GM18499 (cell line): ENCODE measurements around the gene PLD3.
"Not testable (repeated sequence)": the region's sequence is repeated elsewhere in the genome, so short reads cannot be mapped to it uniquely, and the experiment has no call there.

ENCODE experiments used
- ATAC-seq: cut with Tn5 transposase; IDR thresholded peaks from one replicate; pipeline ENCODE4 v1.9.1; 2021; ENCODE audit warnings: moderate number of reproducible peaks; ENCODE audit not compliant: insufficient read depth, unreplicated experiment

PLD3 gene

DNA sequence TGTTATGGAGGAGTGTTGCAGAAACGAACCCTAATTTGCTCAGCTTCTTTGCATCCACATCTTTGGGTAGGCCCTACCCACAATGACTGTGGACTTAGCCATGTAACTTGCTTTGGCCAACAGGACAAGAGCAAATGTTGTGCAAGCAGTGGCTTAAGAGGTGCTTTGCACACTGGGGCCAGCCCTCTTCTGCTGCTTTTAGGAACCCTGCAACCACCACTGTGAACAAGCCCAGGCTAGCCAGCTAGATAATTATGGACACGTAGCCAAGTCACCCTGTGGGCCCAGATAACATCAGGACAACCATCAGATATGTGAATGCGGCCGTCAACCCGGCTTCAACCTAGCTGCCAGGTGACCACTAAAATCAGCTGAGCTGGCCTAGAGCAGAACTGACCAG is 17.4 kb upstream of the PLD3 start:
- ATAC-seq = no peak

DNA sequence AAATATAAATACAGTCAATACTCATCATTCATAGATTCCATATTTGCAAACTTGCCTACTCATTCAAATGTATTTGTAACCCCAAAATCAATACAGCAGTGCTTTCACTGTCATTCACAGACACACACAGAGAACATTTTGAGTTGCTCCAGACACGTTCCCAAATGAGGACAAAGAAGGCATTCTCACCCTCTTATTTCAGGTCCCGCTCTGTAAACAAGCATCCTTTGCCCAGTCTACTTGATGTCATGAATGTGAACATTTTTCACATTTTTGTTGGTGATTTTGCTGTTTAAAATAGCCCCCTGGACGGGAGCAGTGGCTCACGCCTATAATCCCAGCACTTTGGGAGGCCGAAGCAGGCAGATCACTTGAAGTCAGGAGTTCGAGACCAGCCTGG is 15.8 kb upstream of the PLD3 start:
- no peak for ATAC-seq

DNA sequence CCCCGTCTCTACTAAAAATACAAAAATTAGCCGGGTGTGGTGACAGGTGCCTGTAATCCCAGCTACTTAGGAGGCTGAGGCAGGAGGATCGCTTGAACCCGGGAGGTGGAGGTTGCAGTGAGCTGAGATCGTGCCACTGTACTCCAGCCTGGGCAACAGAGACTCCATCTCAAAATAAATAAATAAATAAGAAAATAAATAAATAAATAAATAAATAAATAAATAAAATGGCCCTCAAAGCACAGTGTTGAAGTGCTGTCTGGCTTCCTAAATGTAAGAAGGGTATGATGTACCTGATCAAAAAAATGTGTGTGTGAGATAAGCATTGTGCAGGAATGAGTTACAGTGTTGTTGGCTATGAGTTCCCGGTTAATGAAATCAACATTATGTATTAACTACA is 15.4 kb upstream of the PLD3 start:
- not testable (repeated sequence) for ATAC-seq

DNA sequence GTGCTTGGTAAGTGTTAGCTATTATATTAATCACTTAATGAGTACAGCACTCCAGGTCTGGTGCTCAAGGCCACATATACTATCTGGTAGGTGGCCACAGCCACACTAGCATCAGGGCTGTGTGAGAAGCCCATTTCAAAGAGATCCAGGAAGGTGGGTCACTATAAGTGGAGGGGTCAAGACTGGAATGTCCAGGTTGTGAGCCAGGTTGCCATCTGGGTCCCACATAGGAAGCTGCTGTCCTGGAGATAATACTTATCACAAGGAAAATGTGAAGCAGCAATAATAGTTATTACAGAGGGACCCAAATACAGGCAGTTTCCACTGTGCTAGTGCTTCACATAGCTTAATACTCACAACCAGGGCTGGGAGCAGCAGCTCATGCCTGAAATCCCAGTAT is 13.4 kb upstream of the PLD3 start:
- ATAC-seq = no peak

- no peak for ATAC-seq
Observed at GRCh38 chr19:40335855-40336600, 12.5 kb upstream of the PLD3 start.

- no peak for ATAC-seq
Observed at GRCh38 chr19:40336601-40336900, 11.9 kb upstream of the PLD3 start.

GRCh38 chr19:40337107-40337506 is 11.4 kb upstream of the PLD3 start:
- ATAC-seq = no peak

DNA sequence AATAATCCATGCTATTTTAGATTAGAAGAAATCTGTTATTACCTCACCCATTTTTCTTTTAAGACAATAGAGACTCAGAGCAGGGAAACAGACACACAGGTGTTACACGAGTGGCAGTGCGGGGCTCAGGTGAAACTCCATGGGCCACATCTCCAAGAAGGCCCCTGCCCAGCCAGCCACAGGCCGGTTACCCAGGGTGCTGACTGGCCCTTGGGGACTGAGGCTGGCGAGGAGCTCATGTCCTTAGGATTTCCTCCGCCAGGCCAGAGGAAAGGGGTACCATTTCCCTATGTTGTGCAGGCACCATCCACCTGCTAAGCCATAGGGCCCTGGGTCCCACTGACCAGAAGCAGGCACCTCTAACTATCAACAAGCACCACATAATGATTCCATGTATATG is 10.9 kb upstream of the PLD3 start:
- no peak for ATAC-seq

DNA sequence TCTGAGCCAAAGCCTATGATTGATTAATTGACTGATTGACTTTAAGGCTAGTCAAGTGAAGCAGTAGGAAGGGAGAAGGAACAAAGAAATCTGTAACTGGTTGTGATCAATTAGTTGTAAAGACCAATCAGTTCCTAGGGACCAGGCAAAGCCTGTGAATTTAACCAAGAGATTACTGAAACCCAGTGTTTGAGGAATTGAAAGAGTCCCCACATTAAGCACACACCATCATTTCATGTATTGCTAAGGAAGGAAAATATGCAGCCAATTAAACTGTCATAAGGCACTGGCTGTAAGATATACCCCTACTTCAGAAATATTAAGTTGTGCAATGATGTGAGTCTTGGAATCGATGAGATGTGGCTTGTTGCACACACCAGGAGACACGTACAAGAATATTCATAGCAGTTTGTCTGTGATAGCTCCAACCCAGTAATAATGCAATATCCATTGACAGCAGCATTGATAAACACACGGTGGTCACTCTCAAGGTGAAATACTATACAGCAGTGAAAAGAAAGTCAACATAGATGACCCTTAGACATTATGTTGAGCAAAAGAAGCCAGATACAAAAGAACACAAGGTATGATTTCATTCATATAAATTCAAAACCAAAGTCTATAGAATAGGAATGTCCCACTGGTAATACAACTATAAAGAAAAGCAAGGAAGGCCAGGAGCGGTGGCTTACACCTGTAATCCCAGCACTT is 9.3 kb upstream of the PLD3 start:
- ATAC-seq = no peak

GRCh38 chr19:40341601-40342482 is 6.7 kb upstream of the PLD3 start:
- no peak for ATAC-seq

DNA sequence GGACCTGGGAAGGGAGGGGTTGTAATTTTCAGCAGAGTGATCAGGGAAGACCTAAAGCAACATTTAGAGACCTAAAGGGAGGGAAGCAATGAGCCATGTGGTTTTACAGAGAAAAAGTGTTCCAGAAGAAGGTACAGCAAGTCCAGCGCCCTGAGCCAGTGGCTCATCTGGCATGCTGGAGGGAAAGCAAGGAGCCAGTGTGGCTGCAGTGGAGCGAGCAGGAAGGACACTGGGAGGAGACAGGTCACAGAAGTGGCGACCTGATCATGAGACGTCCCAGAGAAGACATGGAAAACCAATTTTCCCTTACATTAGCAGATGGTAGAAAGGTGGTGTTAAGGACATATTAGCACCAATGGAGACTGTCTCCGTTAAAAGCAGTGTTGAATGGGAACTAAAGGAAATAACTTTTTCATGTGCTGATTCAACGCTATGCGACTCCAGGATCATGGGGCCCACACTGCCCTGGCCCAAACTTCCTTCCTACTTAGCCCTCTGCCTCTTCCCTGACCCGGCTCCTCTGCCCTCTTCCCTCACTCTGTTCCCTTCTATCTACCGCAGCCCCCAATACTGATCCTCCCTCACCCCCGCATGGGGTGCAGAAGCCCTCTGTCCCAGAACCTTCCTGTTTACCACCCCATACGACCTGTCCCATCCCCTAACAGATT is 5.7 kb upstream of the PLD3 start:
- no peak for ATAC-seq

- ATAC-seq = no peak
Observed at GRCh38 chr19:40344422-40344821, 4.1 kb upstream of the PLD3 start.

DNA sequence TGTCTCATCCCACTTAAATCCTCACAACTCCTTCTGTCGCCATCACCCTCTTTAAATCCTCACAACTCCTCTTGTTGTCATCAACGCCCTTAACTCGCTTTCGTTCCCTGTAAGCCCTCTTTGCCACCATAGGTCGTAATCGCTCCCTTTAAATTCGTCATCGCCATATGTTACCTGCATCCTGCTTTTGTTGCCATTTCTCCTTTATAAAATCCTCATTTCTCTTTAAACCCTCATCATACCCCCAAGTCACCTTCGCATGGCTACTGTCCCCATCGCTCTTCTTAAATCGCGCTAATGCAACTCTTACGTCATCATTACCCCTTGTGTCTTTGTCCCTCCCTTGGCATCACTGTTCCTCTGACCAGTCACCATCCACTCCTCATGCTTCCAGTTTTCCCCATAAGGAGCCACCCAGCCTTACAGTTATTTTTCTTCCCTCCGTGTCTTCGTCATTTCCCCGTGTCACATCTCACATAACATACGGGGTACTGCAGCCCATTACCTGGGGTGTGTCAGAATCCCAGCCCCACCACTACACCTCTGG is 539 bp downstream of the PLD3 start:
- ATAC-seq = no peak

DNA sequence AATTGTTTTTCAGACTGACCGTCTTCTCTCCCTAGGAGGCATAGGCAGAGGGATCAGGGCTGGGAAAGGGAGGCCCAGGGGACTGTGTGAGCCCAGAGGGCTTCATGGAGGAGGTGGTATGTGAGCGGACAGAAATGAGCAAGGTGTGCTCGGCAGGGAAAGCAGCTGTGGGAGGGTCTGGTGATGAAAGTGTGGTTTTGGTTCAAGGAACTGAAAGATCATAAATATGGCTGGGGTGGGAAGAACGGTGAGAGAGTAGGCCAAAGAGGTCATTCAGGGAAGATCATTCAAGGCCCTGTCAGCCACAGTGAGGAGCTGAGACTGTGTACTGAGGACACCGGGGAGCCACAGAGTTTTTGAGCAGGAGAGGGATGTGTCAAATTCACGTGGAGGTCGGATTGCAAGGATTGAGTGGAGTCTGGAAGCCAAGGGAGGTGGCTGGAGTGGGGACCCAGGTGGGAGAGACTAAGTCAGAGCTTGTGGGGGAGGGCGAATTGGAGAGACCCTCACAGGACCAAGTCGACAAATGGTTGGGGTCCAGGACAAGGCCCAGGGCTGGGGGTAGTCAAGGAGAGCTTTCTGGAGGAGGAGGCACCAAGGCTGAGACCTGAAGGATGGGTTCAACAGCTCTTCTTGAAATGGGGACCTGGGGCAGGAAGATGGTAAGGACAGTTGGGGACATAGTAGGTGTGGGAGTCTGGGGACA is 7.6 kb downstream of the PLD3 start:
- ATAC-seq = no peak

DNA sequence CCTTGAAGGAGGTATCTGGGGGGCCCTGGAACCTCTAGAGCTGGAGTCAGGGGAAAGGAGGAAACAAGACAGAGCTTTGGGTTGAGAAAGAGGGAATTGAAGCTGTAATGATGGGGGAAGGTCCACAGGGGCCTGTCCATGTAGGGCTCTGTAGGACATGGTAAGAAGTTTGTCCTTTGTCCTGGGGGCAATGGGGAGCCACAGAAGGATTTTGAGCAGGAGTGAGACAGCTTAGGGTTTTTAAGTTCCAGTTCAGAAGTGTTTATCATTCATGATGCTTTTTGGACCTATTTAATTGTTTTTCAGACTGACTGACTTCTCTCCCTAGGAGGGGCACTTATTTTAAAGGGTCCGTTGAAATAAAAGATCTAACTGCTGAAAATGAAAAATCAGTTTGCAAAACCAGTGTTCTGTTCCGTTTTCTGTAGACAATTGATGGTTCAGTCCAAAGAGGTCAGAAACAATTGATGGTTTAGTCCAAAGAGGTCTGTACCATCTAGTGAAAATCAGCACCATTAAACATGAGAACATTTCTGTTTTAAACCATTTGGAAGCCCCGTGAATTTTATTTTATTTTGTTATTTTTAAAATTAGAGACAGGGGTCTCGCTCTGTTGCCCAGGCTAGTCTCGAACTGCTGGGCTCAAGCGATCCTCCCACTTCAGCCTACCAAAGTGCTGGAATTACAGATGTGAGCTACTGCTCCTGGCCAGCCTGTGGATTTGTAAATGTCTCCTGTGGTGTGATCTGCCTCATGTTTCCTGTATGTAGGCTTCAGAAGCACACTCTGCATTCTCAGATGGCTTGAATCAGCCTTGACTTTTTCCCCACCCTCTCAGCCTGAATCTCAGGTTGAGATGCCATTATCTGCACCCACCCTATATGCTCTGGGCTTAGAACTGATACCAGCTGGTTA is 8.4 kb downstream of the PLD3 start:
- no peak for ATAC-seq

GRCh38 chr19:40357640-40358039 is 9.1 kb downstream of the PLD3 start:
- ATAC-seq = no peak

DNA sequence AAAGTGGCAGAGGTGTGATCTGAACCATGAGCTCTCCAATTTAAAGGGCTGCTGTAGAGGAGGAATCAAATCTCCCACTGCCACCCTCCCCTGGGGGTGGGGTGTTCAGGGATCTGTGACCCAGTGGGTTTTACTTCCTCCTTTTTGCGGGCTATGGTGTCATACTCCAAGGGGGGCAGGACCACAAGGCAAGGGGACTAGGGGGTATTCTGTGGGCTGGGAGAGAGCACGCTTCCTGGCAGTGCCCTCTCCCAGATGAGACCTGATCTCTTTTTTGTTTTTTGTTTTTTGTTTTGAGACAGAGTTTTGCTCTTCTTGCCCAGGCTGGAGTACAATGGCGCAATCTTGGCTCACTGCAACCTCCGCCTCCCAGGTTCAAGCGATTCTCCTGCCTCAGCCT is 10.3 kb downstream of the PLD3 start:
- ATAC-seq = no peak

GRCh38 chr19:40360020-40360707 is 11.7 kb downstream of the PLD3 start:
- no peak for ATAC-seq
